ENCODE data around the gene HPS5. TPM values are rescaled to one million over a fixed set of nuclear protein-coding genes. Genes with fewer than 3 reads are reported as not detected.

HPS5 gene, protein sequence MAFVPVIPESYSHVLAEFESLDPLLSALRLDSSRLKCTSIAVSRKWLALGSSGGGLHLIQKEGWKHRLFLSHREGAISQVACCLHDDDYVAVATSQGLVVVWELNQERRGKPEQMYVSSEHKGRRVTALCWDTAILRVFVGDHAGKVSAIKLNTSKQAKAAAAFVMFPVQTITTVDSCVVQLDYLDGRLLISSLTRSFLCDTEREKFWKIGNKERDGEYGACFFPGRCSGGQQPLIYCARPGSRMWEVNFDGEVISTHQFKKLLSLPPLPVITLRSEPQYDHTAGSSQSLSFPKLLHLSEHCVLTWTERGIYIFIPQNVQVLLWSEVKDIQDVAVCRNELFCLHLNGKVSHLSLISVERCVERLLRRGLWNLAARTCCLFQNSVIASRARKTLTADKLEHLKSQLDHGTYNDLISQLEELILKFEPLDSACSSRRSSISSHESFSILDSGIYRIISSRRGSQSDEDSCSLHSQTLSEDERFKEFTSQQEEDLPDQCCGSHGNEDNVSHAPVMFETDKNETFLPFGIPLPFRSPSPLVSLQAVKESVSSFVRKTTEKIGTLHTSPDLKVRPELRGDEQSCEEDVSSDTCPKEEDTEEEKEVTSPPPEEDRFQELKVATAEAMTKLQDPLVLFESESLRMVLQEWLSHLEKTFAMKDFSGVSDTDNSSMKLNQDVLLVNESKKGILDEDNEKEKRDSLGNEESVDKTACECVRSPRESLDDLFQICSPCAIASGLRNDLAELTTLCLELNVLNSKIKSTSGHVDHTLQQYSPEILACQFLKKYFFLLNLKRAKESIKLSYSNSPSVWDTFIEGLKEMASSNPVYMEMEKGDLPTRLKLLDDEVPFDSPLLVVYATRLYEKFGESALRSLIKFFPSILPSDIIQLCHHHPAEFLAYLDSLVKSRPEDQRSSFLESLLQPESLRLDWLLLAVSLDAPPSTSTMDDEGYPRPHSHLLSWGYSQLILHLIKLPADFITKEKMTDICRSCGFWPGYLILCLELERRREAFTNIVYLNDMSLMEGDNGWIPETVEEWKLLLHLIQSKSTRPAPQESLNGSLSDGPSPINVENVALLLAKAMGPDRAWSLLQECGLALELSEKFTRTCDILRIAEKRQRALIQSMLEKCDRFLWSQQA
- 10 to 100 TPM; 17.6 to 49.9 (median 38.0) TPM for total RNA-seq

DNA sequence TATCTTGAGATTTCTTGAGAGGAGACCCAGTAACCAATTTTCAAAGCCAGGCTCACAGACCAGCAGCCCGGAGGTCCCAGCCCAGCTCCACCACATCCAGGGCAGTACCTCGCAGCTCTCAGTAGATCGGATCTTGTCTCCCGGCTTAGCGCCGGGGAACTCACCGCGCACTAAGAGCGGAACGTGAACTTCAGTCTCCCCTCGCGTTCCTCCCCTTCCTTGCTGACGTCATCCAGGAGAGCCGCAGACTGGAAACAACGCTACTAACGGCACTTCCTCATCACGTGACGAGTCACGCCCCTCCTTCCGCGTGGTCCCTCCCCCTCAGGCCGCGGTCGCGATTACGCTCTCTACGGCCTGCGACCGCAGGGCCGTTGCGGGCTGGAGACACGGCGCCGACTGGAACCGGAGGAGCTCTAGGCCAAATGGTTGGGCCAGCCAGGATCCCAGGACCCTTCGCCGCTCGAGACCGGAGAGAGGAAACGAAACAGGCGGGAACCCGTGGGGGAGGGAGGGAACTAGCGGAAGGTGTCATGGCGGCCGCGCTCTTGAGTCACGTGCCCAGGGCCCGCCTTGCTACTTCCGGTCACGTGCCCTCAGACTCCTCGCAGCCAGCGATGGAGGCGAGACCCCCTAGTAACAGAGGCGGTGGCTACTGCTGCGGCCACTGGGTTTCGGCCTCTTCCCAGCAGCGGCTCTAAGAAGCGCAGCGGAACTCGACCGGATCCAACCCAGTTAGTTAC lies at the start of gene HPS5, which contains the start of gene GTF2H1:
Gene HPS5 (minus strand): TSS at position 172 of the 743 bp plus-strand sequence. CDS start 4,282 bp downstream, outside the sequence.
Gene GTF2H1 (plus strand): TSS at position 599 of the 743 bp plus-strand sequence. CDS start 10,508 bp downstream, outside the sequence.
- H3K36me3 ChIP-seq = peaks cover 0 to 11% (median 0%) of the 10 kb centered on the region in 3 donors
- peak within 1 kb of the TSS; percentile 74 to 97 (median 86) for H3K4me3 ChIP-seq
- peaks cover 0 to 33% (median 14%) of the 10 kb centered on the region in 4 donors for H3K4me1 ChIP-seq
- H3K27me3 ChIP-seq = no peaks in the 10 kb centered on the region
- TF ChIP-seq POLR2A (IDR thresholded peaks at IDR 0.05) = peak; percentile 97 to 99
- TF ChIP-seq, protein P1, sequence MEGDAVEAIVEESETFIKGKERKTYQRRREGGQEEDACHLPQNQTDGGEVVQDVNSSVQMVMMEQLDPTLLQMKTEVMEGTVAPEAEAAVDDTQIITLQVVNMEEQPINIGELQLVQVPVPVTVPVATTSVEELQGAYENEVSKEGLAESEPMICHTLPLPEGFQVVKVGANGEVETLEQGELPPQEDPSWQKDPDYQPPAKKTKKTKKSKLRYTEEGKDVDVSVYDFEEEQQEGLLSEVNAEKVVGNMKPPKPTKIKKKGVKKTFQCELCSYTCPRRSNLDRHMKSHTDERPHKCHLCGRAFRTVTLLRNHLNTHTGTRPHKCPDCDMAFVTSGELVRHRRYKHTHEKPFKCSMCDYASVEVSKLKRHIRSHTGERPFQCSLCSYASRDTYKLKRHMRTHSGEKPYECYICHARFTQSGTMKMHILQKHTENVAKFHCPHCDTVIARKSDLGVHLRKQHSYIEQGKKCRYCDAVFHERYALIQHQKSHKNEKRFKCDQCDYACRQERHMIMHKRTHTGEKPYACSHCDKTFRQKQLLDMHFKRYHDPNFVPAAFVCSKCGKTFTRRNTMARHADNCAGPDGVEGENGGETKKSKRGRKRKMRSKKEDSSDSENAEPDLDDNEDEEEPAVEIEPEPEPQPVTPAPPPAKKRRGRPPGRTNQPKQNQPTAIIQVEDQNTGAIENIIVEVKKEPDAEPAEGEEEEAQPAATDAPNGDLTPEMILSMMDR (IDR thresholded peaks at IDR 0.05) = peak in 2 of 6 experiments; percentile 4 to 5
- peak within 1 kb of the TSS; percentile 92 to 98 (median 96) for H3K27ac ChIP-seq
- peak; percentile 97 to 98 (median 98) for DNase-seq
- no peaks in the 10 kb centered on the region for H3K9me3 ChIP-seq

DNA sequence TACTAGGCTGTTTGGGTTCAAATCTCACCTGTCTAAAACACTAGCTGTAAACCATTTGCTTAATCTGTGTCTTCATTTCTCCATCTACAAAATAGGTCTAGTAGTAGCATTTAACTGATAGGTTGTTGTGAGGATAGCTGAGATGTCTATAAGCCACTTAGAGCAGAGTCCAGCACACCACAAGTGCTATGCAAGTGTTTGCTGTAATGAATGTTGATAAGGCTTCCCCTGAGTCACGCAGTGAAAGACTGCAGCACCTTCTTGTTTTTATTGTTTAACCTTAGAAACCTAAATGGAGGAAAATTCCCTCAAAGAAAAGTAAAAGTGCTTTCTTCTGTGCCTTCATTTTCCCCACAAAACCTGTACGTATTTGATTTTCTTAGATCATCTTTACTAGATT lies 49.3 kb upstream of the HPS5 start:
- DNase-seq = peak in 1 of 3 donors; percentile 63

DNA sequence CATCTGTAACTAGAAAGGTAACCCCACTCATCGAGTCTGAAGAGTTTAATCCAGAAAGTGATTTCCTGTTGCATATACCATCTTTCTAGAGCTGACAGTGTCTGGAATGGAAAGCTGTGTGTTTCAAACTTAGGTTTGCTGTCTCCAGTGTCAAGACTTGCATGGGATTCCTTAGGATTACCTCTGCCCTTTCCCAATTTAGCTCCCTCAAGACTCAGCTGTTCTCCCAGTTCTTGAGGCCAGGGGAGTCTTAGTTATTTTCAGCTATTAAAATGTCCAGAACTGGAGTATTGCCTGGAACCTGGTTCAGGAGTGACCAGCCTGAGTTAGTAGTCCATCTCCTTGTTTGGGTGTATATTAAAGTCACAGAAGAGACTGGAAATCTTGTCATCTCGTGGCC lies 47.5 kb upstream of the HPS5 start:
- H3K4me1 ChIP-seq = peaks cover 0 to 5% (median 0%) of the 10 kb centered on the region in 4 donors
- no peak overlapping the region for H3K4me3 ChIP-seq
- H3K9me3 ChIP-seq = no peaks in the 10 kb centered on the region
- no peak for DNase-seq
- peaks cover 0 to 27% (median 0%) of the 10 kb centered on the region in 3 donors for H3K36me3 ChIP-seq
- H3K27me3 ChIP-seq = no peaks in the 10 kb centered on the region
- TF ChIP-seq POLR2A (IDR thresholded peaks at IDR 0.05) = no peak
- TF ChIP-seq, protein P1 (IDR thresholded peaks at IDR 0.05) = no peak
- peak overlapping the region in 1 of 4 donors; percentile 25 for H3K27ac ChIP-seq

More for the DNA sequence above, 49.3 kb upstream of the HPS5 start:
- Histone ChIP-seq H3K27ac (peak overlapping the region in 2 of 4 donors; percentile 26 to 86), H3K9me3 (no peaks in the 10 kb centered on the region), H3K36me3 (peaks cover 0 to 10% (median 0%) of the 10 kb centered on the region in 3 donors), H3K4me1 (peaks cover 0 to 5% (median 0%) of the 10 kb centered on the region in 4 donors), H3K4me3 (no peak overlapping the region), H3K27me3 (no peaks in the 10 kb centered on the region)
- TF ChIP-seq POLR2A (IDR thresholded peaks at IDR 0.05) = no peak
- TF ChIP-seq, protein P1 (IDR thresholded peaks at IDR 0.05) = no peak

DNA sequence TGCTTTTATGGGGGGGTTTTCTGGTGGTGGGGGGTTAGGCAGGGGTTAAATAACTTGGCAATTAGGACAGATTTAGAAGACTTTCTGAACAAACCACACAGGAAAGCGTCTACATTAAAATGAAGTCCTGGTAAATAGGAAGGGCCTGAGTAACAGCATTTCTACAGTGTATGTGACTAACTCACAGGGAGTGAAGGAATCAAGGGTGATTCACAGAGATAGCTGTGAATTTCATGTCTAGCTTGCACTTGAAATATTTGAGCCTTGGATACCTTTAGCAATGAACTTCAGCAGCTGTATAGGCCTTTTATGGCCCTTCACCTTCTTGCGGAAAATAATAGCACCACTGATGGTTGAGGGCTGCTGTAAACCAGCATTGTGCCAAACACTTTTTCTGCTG lies 46.3 kb upstream of the HPS5 start:
- no peak for TF ChIP-seq POLR2A (IDR thresholded peaks at IDR 0.05)
- TF ChIP-seq, protein P1 (IDR thresholded peaks at IDR 0.05) = no peak
- no peak for DNase-seq
- Histone ChIP-seq H3K27me3 (no peaks in the 10 kb centered on the region), H3K27ac (peak overlapping the region in 1 of 4 donors; percentile 34), H3K4me3 (no peak overlapping the region), H3K4me1 (peaks cover 0 to 5% (median 0%) of the 10 kb centered on the region in 4 donors), H3K9me3 (no peaks in the 10 kb centered on the region), H3K36me3 (peaks cover 0 to 38% (median 0%) of the 10 kb centered on the region in 3 donors)
